ENCODE data around the gene KHDRBS1.

- TF ChIP-seq CEBPB (IDR thresholded peaks at IDR 0.05), result no peak
- no peak for TF ChIP-seq YY1 (IDR thresholded peaks at IDR 0.05; ENCODE audit: low read depth)
- TF ChIP-seq EP300 (IDR thresholded peaks at IDR 0.05; ENCODE audit: borderline replicate concordance), result no peak
- TF ChIP-seq TAF1 (IDR thresholded peaks at IDR 0.05; ENCODE audit: low read depth), result no peak
- no peak for TF ChIP-seq REST (IDR thresholded peaks at IDR 0.05; ENCODE audit: low read depth)
- TF ChIP-seq EGR1 (IDR thresholded peaks at IDR 0.05), result no peak
- TF ChIP-seq USF1 (IDR thresholded peaks at IDR 0.05), result no peak
- no peak for TF ChIP-seq RAD21 (IDR thresholded peaks at IDR 0.05; ENCODE audit: low read depth)
- no peak for TF ChIP-seq NFIC (IDR thresholded peaks at IDR 0.05)
Observed at GRCh38 chr1:32032275-32032615, 18.6 kb downstream of the KHDRBS1 start.
